Hypothalamus (tissue), 51 donors: ENCODE data around the gene PNMA1.

Source experiments
- DNase-seq, 51 donors: peaks; one replicate each; lab custom pipeline; 2025; lab: John Stamatoyannopoulos, UW

PNMA1 gene

GRCh38 chr14:73752297-73752992 lies 38.3 kb upstream of the PNMA1 start:
- DNase-seq = peak in 26 of 51 donors; percentile 16 to 70 (median 32)

GRCh38 chr14:73751157-73751691 lies 37.0 kb upstream of the PNMA1 start:
- no peak for DNase-seq

- no peak for DNase-seq
Observed at GRCh38 chr14:73750531-73750901, 36.3 kb upstream of the PNMA1 start.

GRCh38 chr14:73749706-73750530 lies 35.7 kb upstream of the PNMA1 start:
- DNase-seq = no peak

- no peak for DNase-seq
Observed at GRCh38 chr14:73748858-73749357, 34.7 kb upstream of the PNMA1 start.

- DNase-seq = no peak
Observed at GRCh38 chr14:73747379-73748211, 33.4 kb upstream of the PNMA1 start.

GRCh38 chr14:73746520-73747378 lies 32.6 kb upstream of the PNMA1 start:
- peak in 2 of 51 donors; percentile 13 to 19 for DNase-seq

GRCh38 chr14:73745571-73746519 lies 31.7 kb upstream of the PNMA1 start:
- DNase-seq = no peak

- no peak for DNase-seq
Observed at GRCh38 chr14:73744874-73745529, 30.8 kb upstream of the PNMA1 start.

GRCh38 chr14:73744175-73744867 lies 30.1 kb upstream of the PNMA1 start:
- peak in 21 of 51 donors; percentile 15 to 62 (median 39) for DNase-seq

GRCh38 chr14:73743431-73743931 lies 29.3 kb upstream of the PNMA1 start:
- DNase-seq = peak in 10 of 51 donors; percentile 18 to 46 (median 28)

GRCh38 chr14:73742520-73743238 lies 28.5 kb upstream of the PNMA1 start:
- DNase-seq = no peak

GRCh38 chr14:73741876-73742519 lies 27.8 kb upstream of the PNMA1 start:
- DNase-seq = peak in 6 of 51 donors; percentile 13 to 74 (median 20)

GRCh38 chr14:73741386-73741875 lies 27.2 kb upstream of the PNMA1 start:
- peak in 22 of 51 donors; percentile 22 to 74 (median 38) for DNase-seq

GRCh38 chr14:73740618-73741326 lies 26.6 kb upstream of the PNMA1 start:
- DNase-seq = peak in 1 of 51 donors; percentile 22
